Measurements from ENCODE around the gene ARL8A. TPM values are rescaled to one million over a fixed set of nuclear protein-coding genes. Genes with fewer than 3 reads are reported as not detected.

Gene ARL8A
- total and polyA plus RNA-seq, 4 donors: 8.4 to 25.7 (median 20.2) TPM

GRCh38 chr1:202130297-202130721, 14.2 kb downstream of the ARL8A start:
- Histone ChIP-seq H3K36me3 (ENCODE audit: control insufficient read depth in 4 of 4, insufficient read depth in 3 of 4, low read depth in 1 of 4, low read length in 3 of 4) (peaks cover 0 to 13% (median 9%) of the 10 kb centered on the region in 4 donors), H3K4me3 (ENCODE audit: low read depth in 1 of 3, low read length in 3 of 3) (no peak overlapping the region), H3K27me3 (ENCODE audit: control insufficient read depth in 4 of 4, insufficient read depth in 4 of 4, low read length in 3 of 4) (no peaks in the 10 kb centered on the region), H3K27ac (ENCODE audit: low read depth in 1 of 2, low read length in 2 of 2) (no peak overlapping the region), H3K4me1 (ENCODE audit: control insufficient read depth in 4 of 4, insufficient read depth in 4 of 4, low read length in 3 of 4) (peaks cover 2 to 16% (median 8%) of the 10 kb centered on the region in 4 donors), H3K9me3 (ENCODE audit: control insufficient read depth in 4 of 4, low read length in 3 of 4) (no peaks in the 10 kb centered on the region), H3K9ac (ENCODE audit: low read depth in 1 of 2, low read length in 2 of 2) (no peak overlapping the region)
- TF ChIP-seq NR2F2 (IDR thresholded peaks at IDR 0.05) (no peak), CTCF (IDR thresholded peaks at IDR 0.05; ENCODE audit: low read depth, low read length, missing input control) (no peak), SP1 (IDR thresholded peaks at IDR 0.05) (no peak), RAD21 (IDR thresholded peaks at IDR 0.05) (no peak), ATF3 (IDR thresholded peaks at IDR 0.05) (no peak), GABPA (IDR thresholded peaks at IDR 0.05 in 1 of 2, conservative IDR thresholded peaks at IDR 0.05 in 1 of 2) (no peak), REST (IDR thresholded peaks at IDR 0.05) (no peak), YY1 (IDR thresholded peaks at IDR 0.05) (no peak), FOXA1 (IDR thresholded peaks at IDR 0.05) (no peak), HNF4A (conservative IDR thresholded peaks at IDR 0.05) (no peak), EGR1 (IDR thresholded peaks at IDR 0.05; ENCODE audit: low read depth in 2 of 2) (no peak), TAF1 (conservative IDR thresholded peaks at IDR 0.05) (no peak), RXRA (IDR thresholded peaks at IDR 0.05) (no peak), FOXA2 (IDR thresholded peaks at IDR 0.05) (no peak), JUND (IDR thresholded peaks at IDR 0.05) (no peak), ZBTB33 (IDR thresholded peaks at IDR 0.05) (no peak), HNF4G (IDR thresholded peaks at IDR 0.05) (no peak)
- no peak for DNase-seq (ENCODE audit: low spot score)
- WGBS: 66% methylated on average over 11 of the region's 11 CpGs
